ENCODE data around the gene UNC5B.

UNC5B gene

DNA sequence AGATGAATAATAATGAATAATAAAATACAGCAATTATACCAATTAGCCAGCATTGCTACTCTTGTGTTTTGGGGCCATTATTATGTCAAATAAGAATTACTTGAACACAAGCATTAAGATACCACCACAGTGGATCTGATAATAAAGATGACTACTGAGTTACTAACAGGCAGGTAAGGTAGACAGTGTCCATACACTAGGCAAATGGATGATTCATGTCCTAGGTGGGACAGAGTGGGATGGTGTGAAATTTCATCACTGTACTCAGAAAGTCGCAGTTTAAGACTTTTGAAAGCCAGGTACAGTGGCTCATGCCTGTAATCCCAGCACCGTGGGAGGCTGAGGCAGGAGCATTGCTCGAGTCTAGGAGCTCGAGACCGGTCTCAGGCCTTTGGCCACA is 8.7 kb upstream of the UNC5B start:
- Histone ChIP-seq H3K27ac (replicated peaks) (no peak overlapping the region), H3K4me3 (replicated peaks; ENCODE audit: insufficient read depth, low read length) (no peak overlapping the region), H3K27me3 (ENCODE audit: insufficient read depth, poor library complexity, severe bottlenecking) (peaks cover 4% of the 10 kb centered on the region)
- TF ChIP-seq SPI1 (IDR thresholded peaks at IDR 0.05; ENCODE audit: borderline replicate concordance, low read depth) (no peak), POLR2AphosphoS5 (IDR thresholded peaks at IDR 0.05; ENCODE audit: low read depth) (no peak), GABPA (IDR thresholded peaks at IDR 0.05; ENCODE audit: low read depth) (no peak)
- TF ChIP-seq, protein P1, sequence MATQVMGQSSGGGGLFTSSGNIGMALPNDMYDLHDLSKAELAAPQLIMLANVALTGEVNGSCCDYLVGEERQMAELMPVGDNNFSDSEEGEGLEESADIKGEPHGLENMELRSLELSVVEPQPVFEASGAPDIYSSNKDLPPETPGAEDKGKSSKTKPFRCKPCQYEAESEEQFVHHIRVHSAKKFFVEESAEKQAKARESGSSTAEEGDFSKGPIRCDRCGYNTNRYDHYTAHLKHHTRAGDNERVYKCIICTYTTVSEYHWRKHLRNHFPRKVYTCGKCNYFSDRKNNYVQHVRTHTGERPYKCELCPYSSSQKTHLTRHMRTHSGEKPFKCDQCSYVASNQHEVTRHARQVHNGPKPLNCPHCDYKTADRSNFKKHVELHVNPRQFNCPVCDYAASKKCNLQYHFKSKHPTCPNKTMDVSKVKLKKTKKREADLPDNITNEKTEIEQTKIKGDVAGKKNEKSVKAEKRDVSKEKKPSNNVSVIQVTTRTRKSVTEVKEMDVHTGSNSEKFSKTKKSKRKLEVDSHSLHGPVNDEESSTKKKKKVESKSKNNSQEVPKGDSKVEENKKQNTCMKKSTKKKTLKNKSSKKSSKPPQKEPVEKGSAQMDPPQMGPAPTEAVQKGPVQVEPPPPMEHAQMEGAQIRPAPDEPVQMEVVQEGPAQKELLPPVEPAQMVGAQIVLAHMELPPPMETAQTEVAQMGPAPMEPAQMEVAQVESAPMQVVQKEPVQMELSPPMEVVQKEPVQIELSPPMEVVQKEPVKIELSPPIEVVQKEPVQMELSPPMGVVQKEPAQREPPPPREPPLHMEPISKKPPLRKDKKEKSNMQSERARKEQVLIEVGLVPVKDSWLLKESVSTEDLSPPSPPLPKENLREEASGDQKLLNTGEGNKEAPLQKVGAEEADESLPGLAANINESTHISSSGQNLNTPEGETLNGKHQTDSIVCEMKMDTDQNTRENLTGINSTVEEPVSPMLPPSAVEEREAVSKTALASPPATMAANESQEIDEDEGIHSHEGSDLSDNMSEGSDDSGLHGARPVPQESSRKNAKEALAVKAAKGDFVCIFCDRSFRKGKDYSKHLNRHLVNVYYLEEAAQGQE (IDR thresholded peaks at IDR 0.05; ENCODE audit: insufficient replicate concordance, low read depth): no peak
- TF ChIP-seq, protein P2, sequence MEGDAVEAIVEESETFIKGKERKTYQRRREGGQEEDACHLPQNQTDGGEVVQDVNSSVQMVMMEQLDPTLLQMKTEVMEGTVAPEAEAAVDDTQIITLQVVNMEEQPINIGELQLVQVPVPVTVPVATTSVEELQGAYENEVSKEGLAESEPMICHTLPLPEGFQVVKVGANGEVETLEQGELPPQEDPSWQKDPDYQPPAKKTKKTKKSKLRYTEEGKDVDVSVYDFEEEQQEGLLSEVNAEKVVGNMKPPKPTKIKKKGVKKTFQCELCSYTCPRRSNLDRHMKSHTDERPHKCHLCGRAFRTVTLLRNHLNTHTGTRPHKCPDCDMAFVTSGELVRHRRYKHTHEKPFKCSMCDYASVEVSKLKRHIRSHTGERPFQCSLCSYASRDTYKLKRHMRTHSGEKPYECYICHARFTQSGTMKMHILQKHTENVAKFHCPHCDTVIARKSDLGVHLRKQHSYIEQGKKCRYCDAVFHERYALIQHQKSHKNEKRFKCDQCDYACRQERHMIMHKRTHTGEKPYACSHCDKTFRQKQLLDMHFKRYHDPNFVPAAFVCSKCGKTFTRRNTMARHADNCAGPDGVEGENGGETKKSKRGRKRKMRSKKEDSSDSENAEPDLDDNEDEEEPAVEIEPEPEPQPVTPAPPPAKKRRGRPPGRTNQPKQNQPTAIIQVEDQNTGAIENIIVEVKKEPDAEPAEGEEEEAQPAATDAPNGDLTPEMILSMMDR (IDR thresholded peaks at IDR 0.05; ENCODE audit: insufficient read depth, low read length): no peak
- no peak for DNase-seq (ENCODE audit: low read depth in 1 of 2, low spot score in 1 of 2)

DNA sequence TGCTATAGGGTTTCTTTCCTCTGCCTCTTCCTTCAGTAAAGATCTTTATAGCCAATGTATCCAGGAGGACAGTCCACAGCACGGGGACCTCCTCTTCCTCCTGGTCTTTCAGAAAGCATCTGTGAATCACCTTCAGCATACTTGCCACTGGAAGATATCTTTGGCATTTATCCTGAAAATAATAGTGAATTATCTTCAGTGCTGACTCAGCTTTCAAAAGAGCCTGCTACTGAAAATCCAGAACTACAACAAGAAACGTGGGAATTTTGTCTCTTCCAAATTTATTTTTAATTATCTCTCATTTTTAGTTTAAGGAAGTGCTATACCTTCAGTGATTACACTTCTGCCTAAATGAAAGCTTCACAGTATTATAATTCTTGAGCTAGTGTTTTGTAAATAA is 7.6 kb upstream of the UNC5B start:
- Histone ChIP-seq H3K27ac (replicated peaks) (no peak overlapping the region), H3K4me3 (replicated peaks; ENCODE audit: insufficient read depth, low read length) (no peak overlapping the region), H3K27me3 (ENCODE audit: insufficient read depth, poor library complexity, severe bottlenecking) (peaks cover 4% of the 10 kb centered on the region)
- no peak for DNase-seq (ENCODE audit: low read depth in 1 of 2, low spot score in 1 of 2)
- TF ChIP-seq, protein P1 (IDR thresholded peaks at IDR 0.05; ENCODE audit: insufficient replicate concordance, low read depth): no peak
- TF ChIP-seq, protein P2 (IDR thresholded peaks at IDR 0.05; ENCODE audit: insufficient read depth, low read length): no peak
- no peak for TF ChIP-seq GABPA (IDR thresholded peaks at IDR 0.05; ENCODE audit: low read depth)
- no peak for TF ChIP-seq SPI1 (IDR thresholded peaks at IDR 0.05; ENCODE audit: borderline replicate concordance, low read depth)
- no peak for TF ChIP-seq POLR2AphosphoS5 (IDR thresholded peaks at IDR 0.05; ENCODE audit: low read depth)

DNA sequence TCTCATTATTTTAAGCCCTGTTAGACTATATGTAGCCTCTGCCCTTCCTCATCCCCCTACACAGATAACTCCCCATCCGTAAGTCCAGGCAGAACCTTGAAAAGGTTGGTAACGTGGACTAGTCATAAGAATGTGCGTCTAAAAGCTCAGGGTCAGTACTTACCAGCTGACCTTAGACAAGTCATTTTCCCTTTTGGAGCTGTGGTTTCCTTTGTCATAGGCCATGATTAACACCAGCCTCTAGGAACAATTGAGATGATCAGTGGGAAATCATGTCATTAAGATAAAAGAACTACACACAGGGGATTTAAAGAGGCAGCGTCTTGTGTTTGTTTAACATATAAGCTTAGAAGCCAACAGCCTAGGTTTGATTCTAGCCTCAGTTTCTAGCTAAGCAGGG is 6.9 kb upstream of the UNC5B start:
- TF ChIP-seq GABPA (IDR thresholded peaks at IDR 0.05; ENCODE audit: low read depth) (no peak), POLR2AphosphoS5 (IDR thresholded peaks at IDR 0.05; ENCODE audit: low read depth) (no peak), SPI1 (IDR thresholded peaks at IDR 0.05; ENCODE audit: borderline replicate concordance, low read depth) (no peak)
- TF ChIP-seq, protein P1 (IDR thresholded peaks at IDR 0.05; ENCODE audit: insufficient replicate concordance, low read depth): no peak
- TF ChIP-seq, protein P2 (IDR thresholded peaks at IDR 0.05; ENCODE audit: insufficient read depth, low read length): no peak
- Histone ChIP-seq H3K4me3 (replicated peaks; ENCODE audit: insufficient read depth, low read length) (no peak overlapping the region), H3K27ac (replicated peaks) (no peak overlapping the region), H3K27me3 (ENCODE audit: insufficient read depth, poor library complexity, severe bottlenecking) (peaks cover 10% of the 10 kb centered on the region)
- no peak for DNase-seq (ENCODE audit: low read depth in 1 of 2, low spot score in 1 of 2)
